Right lobe of liver (tissue), 6 donors: Measurements from ENCODE around the gene MUS81. TPM values are rescaled to one million over a fixed set of nuclear protein-coding genes. Genes with fewer than 3 reads are reported as not detected.

ENCODE experiments used
- ATAC-seq, 4 donors: fragments of 200-7000 bp; cut with Tn5 transposase; one replicate each; pipeline ENCODE4 v1.9.1; 2020; ENCODE audit warnings: mild to moderate bottlenecking in 4 of 4, moderate library complexity in 4 of 4
- DNase-seq, 3 donors: peaks; one replicate each; pipeline ENCODE4 v3.0.0-alpha.2; 2020
- H3K27ac ChIP-seq, 3 donors: fragments of 200-600 bp; one replicate each; pipeline ENCODE4 v1.8.0; 2022
- H3K27me3 ChIP-seq, 2 donors: fragments of 200-600 bp; one replicate each; pipeline ENCODE4 v1.8.0; 2022
- H3K36me3 ChIP-seq, 4 donors: fragments of 200-600 bp; sonication (generic) in 1 of 4; one replicate each; pipeline versions ENCODE4 v1.5.1 to v1.8.0; 2017 to 2022; ENCODE audit warnings: control low read depth in 1 of 4
- H3K4me1 ChIP-seq, 4 donors: fragments of 200-600 bp; sonication (generic) in 1 of 4; one replicate each; pipeline versions ENCODE4 v1.5.1 to v1.8.0; 2017 to 2022; ENCODE audit warnings: control low read depth in 1 of 4
- H3K4me3 ChIP-seq, 3 donors: fragments of 200-600 bp; one replicate each; pipeline ENCODE4 v1.8.0; 2022
- H3K9me3 ChIP-seq, 4 donors: fragments of 200-600 bp; sonication (generic) in 1 of 4; one replicate each; pipeline versions ENCODE4 v1.5.1 to v1.8.0; 2017 to 2022; ENCODE audit warnings: control low read depth in 1 of 4
- POLR2A ChIP-seq: fragments of 450-650 bp; IDR thresholded peaks from one replicate; pipeline ENCODE4 v1.6.1; 2017; ENCODE audit warnings: antibody characterized with exemption, mild to moderate bottlenecking
- WGBS: methylation state at CpG from one replicate; pipeline ENCODE4 v1.1.6; 2018; ENCODE audit warnings: low coverage, low lambda C conversion rate; ENCODE audit not compliant: insufficient coverage; ENCODE audit errors: missing lambda C conversion rate; 5-methylcytosine and 5-hydroxymethylcytosine counted together
- intact Hi-C, 2 donors: fragments of 100-400 bp; cut with DNase I; formaldehyde crosslinking; loops; one replicate each; pipeline versions ENCODE4 v1.11.2 to v1.14.1; 2022
- total RNA-seq, 6 experiments: library from RNA; depleted of rRNA in 2 of 6; stranded (reverse); fragments of >200 nt in 2 of 6; fragmentation: NEBNext Ultra II Directional in 3 of 6; extraction: Animal tissue kit (Norgen Biotek cat#: 25700) in 3 of 6; gene quantifications; one replicate each; pipeline versions ENCODE4 v1.1.0 to v1.2.4, GENCODE V29; 2016 to 2023
- TF ChIP-seq, protein P1 (sequence below), 4 donors: fragments of 200-600 bp in 3 of 4; fragments of 450-650 bp in 1 of 4; IDR thresholded peaks; one replicate each; pipeline versions ENCODE4 v1.5.1 to v1.8.0; 2016 to 2022; ENCODE audit warnings: antibody characterized with exemption in 4 of 4, mild to moderate bottlenecking in 2 of 4
- donor health status: DM: no; HTN: yes; CAD: no.
- donor health status: DM: no; HTN: no; CAD: no.
- donor health status: DM: no; HTN: no; CAD: no.
- donor health status: DM: no; HTN: yes; CAD: no.
- donor health status: DM: no; HTN: yes; CAD: no.

MUS81 gene
- total RNA-seq, 6 experiments from 2014 or later, result 14.0 to 25.6 (median 19.7) TPM

DNA sequence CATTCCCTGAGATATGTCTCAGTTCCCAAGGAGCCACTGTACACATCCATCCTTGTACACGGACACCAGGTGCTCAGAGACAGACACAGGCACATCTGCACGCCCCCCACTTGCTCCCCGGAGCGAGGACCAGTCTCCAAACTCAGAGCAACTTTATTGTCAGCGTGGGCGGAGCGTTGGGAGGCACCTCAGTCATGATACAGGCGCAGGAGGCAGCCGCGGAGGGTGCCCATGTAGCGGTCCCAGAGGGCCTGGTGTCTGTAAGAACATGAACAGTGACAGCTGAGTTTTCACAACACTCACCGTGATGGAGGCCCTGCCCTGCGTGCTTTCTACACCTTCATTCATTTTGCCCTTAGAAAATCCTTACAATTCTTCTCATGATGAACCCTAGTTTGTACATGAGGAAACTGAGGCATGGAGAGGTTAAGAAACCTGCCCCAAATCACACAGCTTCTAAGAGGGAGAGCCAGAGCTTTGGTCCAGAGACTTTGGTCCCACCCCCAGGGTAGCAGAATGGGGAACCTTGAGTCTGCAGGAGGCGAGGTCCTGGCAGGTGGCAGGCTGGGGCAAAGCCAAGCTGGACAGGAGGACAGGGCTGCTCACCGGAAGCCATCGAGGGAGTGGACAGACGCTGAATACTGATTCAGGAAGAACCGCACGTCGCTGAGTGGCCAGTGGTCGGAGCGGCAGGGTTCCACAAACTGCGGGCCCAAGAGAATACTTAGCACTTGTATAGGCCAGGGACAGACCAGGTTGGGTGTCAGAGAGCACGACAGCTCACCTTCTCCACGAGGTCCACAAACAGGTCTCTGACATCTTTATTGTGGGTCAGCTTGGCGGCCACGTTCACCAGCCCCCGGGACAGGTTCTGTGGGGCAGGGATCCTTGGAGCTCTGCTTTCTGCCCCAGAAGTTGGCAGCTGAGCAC lies 23.8 kb downstream of the MUS81 start:
- Histone ChIP-seq H3K4me1 (peaks cover 0 to 10% (median 5%) of the 10 kb centered on the region in 4 donors), H3K27ac (no peak overlapping the region), H3K36me3 (peaks cover 0 to 11% (median 0%) of the 10 kb centered on the region in 4 donors), H3K9me3 (no peaks in the 10 kb centered on the region), H3K27me3 (no peaks in the 10 kb centered on the region), H3K4me3 (no peak overlapping the region)
- no peak for ATAC-seq
- no peak for DNase-seq
- 90% methylated on average over 13 of the region's 28 CpGs for WGBS
- intact Hi-C loops, result loop anchor here (10.0 kb wide), 1 partner anchor 101 kb away; no protein-coding TSS in a partner anchor
- TF ChIP-seq, protein P1, sequence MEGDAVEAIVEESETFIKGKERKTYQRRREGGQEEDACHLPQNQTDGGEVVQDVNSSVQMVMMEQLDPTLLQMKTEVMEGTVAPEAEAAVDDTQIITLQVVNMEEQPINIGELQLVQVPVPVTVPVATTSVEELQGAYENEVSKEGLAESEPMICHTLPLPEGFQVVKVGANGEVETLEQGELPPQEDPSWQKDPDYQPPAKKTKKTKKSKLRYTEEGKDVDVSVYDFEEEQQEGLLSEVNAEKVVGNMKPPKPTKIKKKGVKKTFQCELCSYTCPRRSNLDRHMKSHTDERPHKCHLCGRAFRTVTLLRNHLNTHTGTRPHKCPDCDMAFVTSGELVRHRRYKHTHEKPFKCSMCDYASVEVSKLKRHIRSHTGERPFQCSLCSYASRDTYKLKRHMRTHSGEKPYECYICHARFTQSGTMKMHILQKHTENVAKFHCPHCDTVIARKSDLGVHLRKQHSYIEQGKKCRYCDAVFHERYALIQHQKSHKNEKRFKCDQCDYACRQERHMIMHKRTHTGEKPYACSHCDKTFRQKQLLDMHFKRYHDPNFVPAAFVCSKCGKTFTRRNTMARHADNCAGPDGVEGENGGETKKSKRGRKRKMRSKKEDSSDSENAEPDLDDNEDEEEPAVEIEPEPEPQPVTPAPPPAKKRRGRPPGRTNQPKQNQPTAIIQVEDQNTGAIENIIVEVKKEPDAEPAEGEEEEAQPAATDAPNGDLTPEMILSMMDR (IDR thresholded peaks at IDR 0.05), result no peak
- no peak for TF ChIP-seq POLR2A

DNA sequence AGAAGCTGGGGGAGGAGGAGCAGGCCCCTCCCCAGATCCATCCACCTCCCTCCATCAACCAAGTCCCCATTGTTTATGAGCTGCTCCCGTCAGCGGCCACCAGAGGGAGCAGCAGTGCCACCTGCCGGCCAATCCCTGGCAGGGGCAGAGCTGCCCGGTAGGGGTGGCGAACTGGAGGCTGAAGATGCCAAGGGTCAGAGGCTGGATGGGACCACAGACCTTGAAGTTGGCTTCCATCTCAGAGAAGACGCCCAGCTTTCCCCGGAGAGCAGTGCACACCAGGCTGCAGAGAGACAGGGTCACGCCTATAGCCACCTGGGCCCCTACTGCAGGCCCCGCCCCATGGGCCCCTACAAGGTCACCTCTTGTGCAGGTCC lies 24.5 kb downstream of the MUS81 start:
- Histone ChIP-seq H3K27me3 (no peaks in the 10 kb centered on the region), H3K4me3 (no peak overlapping the region), H3K27ac (no peak overlapping the region), H3K4me1 (peaks cover 0 to 17% (median 6%) of the 10 kb centered on the region in 4 donors), H3K36me3 (peaks cover 0 to 11% (median 0%) of the 10 kb centered on the region in 4 donors), H3K9me3 (no peaks in the 10 kb centered on the region)
- ATAC-seq, result peak; percentile 43 to 60 (median 52)
- WGBS, result no CpG with 5 or more reads among the region's 9 CpGs
- peak; percentile 80 to 83 (median 80) for DNase-seq
- intact Hi-C loops, result loop anchor here (10.0 kb wide), 1 partner anchor 100 kb away; no protein-coding TSS in a partner anchor
- TF ChIP-seq POLR2A, result no peak
- TF ChIP-seq, protein P1 (IDR thresholded peaks at IDR 0.05), result peak; percentile 98 to 99 (median 99)

DNA sequence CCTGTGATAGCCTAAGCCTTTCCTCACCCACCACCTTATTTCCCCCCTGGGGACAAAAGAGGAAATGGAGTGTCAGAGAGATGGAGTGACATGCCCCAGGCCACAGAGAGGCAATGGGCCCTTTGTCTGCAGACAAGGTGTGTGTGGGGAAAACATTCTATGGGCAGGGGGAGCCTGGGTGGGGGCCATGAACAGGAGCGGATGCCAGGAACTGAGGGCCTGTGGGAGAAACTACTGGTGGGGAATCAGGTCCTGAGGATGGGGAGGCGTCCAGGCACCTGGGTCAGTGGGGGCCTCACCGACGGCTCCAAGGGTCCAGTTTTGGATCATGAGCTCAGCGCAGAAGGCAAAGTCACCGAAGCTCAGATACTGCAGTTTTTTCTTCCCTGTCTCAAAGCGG lies 25.0 kb downstream of the MUS81 start:
- Histone ChIP-seq H3K27ac (no peak overlapping the region), H3K9me3 (no peaks in the 10 kb centered on the region), H3K27me3 (no peaks in the 10 kb centered on the region), H3K4me3 (no peak overlapping the region), H3K4me1 (peaks cover 0 to 22% (median 8%) of the 10 kb centered on the region in 4 donors), H3K36me3 (peaks cover 0 to 11% (median 0%) of the 10 kb centered on the region in 4 donors)
- intact Hi-C loops, result loop anchor here (10.0 kb wide), 1 partner anchor 100 kb away; no protein-coding TSS in a partner anchor
- DNase-seq (no peak), ATAC-seq (no peak)
- 100% methylated on average over 1 of the region's 7 CpGs for WGBS
- TF ChIP-seq, protein P1 (IDR thresholded peaks at IDR 0.05), result no peak
- TF ChIP-seq POLR2A, result no peak

DNA sequence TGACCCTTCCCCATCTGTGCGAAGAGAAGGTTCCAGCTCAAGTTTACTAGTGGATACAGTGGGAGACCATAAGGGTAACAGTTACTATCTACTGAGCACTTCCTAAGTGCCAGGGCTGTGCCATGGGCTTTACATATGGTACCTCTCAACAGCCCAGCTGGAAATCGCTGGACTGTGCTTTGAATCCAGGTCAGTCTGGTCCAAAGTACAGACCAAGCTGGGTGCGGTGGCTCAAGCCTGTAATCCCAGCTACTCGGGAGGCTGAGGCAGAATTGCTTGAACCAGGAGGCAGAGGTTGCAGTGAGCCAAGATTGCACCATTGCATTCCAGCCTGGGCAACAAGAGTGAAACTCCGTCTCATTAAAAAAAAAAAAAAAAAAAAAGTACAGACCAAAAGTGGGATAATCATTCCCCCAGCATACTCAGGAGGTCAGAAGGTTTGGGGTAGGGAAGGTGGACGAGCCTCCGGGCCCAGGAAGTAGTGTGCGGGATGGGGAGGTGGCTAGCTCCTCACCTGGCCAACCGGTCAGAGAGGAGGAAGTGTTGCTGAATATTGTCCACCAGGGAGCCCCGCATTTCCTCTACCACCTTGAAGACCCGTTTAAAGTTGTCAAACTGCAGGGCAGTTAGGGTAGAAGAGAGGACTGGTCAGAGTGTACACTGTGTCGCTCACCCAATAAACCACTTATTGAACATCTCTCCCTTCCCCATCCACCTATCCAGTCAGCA lies 25.7 kb downstream of the MUS81 start:
- intact Hi-C loops, result loop anchor here (10.0 kb wide), 1 partner anchor 99 kb away; no protein-coding TSS in a partner anchor
- WGBS, result 77% methylated on average over 9 of the region's 12 CpGs
- Histone ChIP-seq H3K27ac (no peak overlapping the region), H3K4me3 (no peak overlapping the region), H3K4me1 (peaks cover 0 to 25% (median 8%) of the 10 kb centered on the region in 4 donors), H3K9me3 (no peaks in the 10 kb centered on the region), H3K27me3 (no peaks in the 10 kb centered on the region), H3K36me3 (peaks cover 0 to 11% (median 0%) of the 10 kb centered on the region in 4 donors)
- DNase-seq, result no peak
- ATAC-seq, result no peak
- TF ChIP-seq, protein P1 (IDR thresholded peaks at IDR 0.05), result no peak
